PC-3 (cell line): ENCODE results near the gene SEMA5A.

Source experiments
- EZH2 ChIP-seq: fragments of 300-600 bp; sonication (generic); IDR thresholded peaks from one replicate; pipeline ENCODE4 v1.6.1; 2017; ENCODE audit warnings: antibody characterized with exemption, mild to moderate bottlenecking, low read length; ENCODE audit not compliant: unreplicated experiment
- EZH2phosphoT487 ChIP-seq: fragments of 300-600 bp; sonication (generic); IDR thresholded peaks from 2 replicates; pipeline ENCODE4 v1.6.1; 2018; ENCODE audit warnings: mild to moderate bottlenecking, antibody characterized with exemption, low read length, borderline replicate concordance
- TF ChIP-seq, protein P1 (sequence below): fragments of 300-600 bp; sonication (generic); conservative IDR thresholded peaks from 2 replicates; pipeline ENCODE4 v1.5.1; 2017; ENCODE audit warnings: antibody characterized with exemption, low read depth, mild to moderate bottlenecking, low read length

GRCh38 chr5:9066349-9066748, 479.5 kb downstream of the SEMA5A start:
- TF ChIP-seq, protein P1, sequence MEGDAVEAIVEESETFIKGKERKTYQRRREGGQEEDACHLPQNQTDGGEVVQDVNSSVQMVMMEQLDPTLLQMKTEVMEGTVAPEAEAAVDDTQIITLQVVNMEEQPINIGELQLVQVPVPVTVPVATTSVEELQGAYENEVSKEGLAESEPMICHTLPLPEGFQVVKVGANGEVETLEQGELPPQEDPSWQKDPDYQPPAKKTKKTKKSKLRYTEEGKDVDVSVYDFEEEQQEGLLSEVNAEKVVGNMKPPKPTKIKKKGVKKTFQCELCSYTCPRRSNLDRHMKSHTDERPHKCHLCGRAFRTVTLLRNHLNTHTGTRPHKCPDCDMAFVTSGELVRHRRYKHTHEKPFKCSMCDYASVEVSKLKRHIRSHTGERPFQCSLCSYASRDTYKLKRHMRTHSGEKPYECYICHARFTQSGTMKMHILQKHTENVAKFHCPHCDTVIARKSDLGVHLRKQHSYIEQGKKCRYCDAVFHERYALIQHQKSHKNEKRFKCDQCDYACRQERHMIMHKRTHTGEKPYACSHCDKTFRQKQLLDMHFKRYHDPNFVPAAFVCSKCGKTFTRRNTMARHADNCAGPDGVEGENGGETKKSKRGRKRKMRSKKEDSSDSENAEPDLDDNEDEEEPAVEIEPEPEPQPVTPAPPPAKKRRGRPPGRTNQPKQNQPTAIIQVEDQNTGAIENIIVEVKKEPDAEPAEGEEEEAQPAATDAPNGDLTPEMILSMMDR: no peak
- TF ChIP-seq EZH2: no peak
- no peak for TF ChIP-seq EZH2phosphoT487
